GM19455 (cell line): Measurements from ENCODE around the gene PHLPP1.

ENCODE experiments used
- ATAC-seq: cut with Tn5 transposase; IDR thresholded peaks from one replicate; pipeline ENCODE4 v1.9.1; 2021; ENCODE audit not compliant: unreplicated experiment

Gene PHLPP1

GRCh38 chr18:62974928-62975675 is 259.8 kb downstream of the PHLPP1 start:
- ATAC-seq = no peak

GRCh38 chr18:62975785-62976184 is 260.4 kb downstream of the PHLPP1 start:
- ATAC-seq = no peak

- no peak for ATAC-seq
These were observed 260.9 kb downstream of the PHLPP1 start for GRCh38 chr18:62976227-62976626.

- ATAC-seq = no peak
These were observed 262.2 kb downstream of the PHLPP1 start for GRCh38 chr18:62977512-62977911.

- no peak for ATAC-seq
These were observed 263.1 kb downstream of the PHLPP1 start for GRCh38 chr18:62978251-62979049.

- ATAC-seq = no peak
These were observed 263.8 kb downstream of the PHLPP1 start for GRCh38 chr18:62979176-62979575.

- ATAC-seq = no peak
These were observed 264.6 kb downstream of the PHLPP1 start for GRCh38 chr18:62979900-62980299.

GRCh38 chr18:62981566-62981965 is 266.2 kb downstream of the PHLPP1 start:
- no peak for ATAC-seq

GRCh38 chr18:62982600-62983251 is 267.4 kb downstream of the PHLPP1 start:
- ATAC-seq = no peak

- no peak for ATAC-seq
These were observed 269.4 kb downstream of the PHLPP1 start for GRCh38 chr18:62984656-62985315.

GRCh38 chr18:62986490-62986889 is 271.1 kb downstream of the PHLPP1 start:
- no peak for ATAC-seq

GRCh38 chr18:62987055-62987830 is 271.9 kb downstream of the PHLPP1 start:
- ATAC-seq = no peak

GRCh38 chr18:62987859-62988258 is 272.5 kb downstream of the PHLPP1 start:
- ATAC-seq = no peak

GRCh38 chr18:62988471-62988870 is 273.1 kb downstream of the PHLPP1 start:
- no peak for ATAC-seq

- ATAC-seq = no peak
These were observed 273.9 kb downstream of the PHLPP1 start for GRCh38 chr18:62989195-62989594.

GRCh38 chr18:62990653-62991052 is 275.3 kb downstream of the PHLPP1 start:
- ATAC-seq = no peak

- ATAC-seq = no peak
These were observed 276.0 kb downstream of the PHLPP1 start for GRCh38 chr18:62991389-62991788.

- ATAC-seq = no peak
These were observed 276.6 kb downstream of the PHLPP1 start for GRCh38 chr18:62991959-62992358.

GRCh38 chr18:62992877-62993365 is 277.6 kb downstream of the PHLPP1 start:
- ATAC-seq = no peak

- ATAC-seq = no peak
These were observed 281.2 kb downstream of the PHLPP1 start for GRCh38 chr18:62996566-62996965.
